Breast epithelium (tissue), 3 donors: ENCODE data around the gene ANKRD66.

Source experiments
- CTCF ChIP-seq, 3 donors: fragments of 450-650 bp; IDR thresholded peaks; one replicate each; pipeline ENCODE4 v1.5.1; 2016 to 2017; ENCODE audit warnings: antibody characterized with exemption in 3 of 3, mild to moderate bottlenecking in 3 of 3, moderate library complexity in 3 of 3
- POLR2A ChIP-seq: fragments of 450-650 bp; IDR thresholded peaks from one replicate; pipeline ENCODE4 v1.6.1; 2016; ENCODE audit warnings: antibody characterized with exemption, mild to moderate bottlenecking, moderate library complexity

GRCh38 chr6:46704562-46704961 is 42.2 kb upstream of the ANKRD66 start:
- TF ChIP-seq CTCF (IDR thresholded peaks at IDR 0.05) (no peak), POLR2A (no peak)
